ENCODE measurements around the gene CDC42SE2. TPM values are rescaled to one million over a fixed set of nuclear protein-coding genes. Genes with fewer than 3 reads are reported as not detected.
"Not testable (repeated sequence)": the region's sequence is repeated elsewhere in the genome, so short reads cannot be mapped to it uniquely, and the experiment has no call there.

CDC42SE2 gene
- total RNA-seq, 6 donors from 2014 or later, result 13.6 to 92.1 (median 36.5) TPM

GRCh38 chr5:131379723-131380122 is 115.9 kb downstream of the CDC42SE2 start:
- DNase-seq (peak in 1 of 2 donors; percentile 32), ATAC-seq (ENCODE audit: low FRiP score in 2 of 2) (peak; percentile 62 to 69)
- Histone ChIP-seq H3K36me3 (no peaks in the 10 kb centered on the region), H3K4me3 (peak overlapping the region in 1 of 4 donors; percentile 7), H3K27me3 (no peaks in the 10 kb centered on the region), H3K9me3 (no peaks in the 10 kb centered on the region), H3K27ac (peak overlapping the region; percentile 63 to 79 (median 74)), H3K4me1 (peaks cover 48 to 62% (median 55%) of the 10 kb centered on the region in 4 donors)
- TF ChIP-seq, protein P1, sequence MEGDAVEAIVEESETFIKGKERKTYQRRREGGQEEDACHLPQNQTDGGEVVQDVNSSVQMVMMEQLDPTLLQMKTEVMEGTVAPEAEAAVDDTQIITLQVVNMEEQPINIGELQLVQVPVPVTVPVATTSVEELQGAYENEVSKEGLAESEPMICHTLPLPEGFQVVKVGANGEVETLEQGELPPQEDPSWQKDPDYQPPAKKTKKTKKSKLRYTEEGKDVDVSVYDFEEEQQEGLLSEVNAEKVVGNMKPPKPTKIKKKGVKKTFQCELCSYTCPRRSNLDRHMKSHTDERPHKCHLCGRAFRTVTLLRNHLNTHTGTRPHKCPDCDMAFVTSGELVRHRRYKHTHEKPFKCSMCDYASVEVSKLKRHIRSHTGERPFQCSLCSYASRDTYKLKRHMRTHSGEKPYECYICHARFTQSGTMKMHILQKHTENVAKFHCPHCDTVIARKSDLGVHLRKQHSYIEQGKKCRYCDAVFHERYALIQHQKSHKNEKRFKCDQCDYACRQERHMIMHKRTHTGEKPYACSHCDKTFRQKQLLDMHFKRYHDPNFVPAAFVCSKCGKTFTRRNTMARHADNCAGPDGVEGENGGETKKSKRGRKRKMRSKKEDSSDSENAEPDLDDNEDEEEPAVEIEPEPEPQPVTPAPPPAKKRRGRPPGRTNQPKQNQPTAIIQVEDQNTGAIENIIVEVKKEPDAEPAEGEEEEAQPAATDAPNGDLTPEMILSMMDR (IDR thresholded peaks at IDR 0.05), result no peak
- TF ChIP-seq POLR2AphosphoS5 (IDR thresholded peaks at IDR 0.05) (peak; percentile 26 to 76), POLR2A (IDR thresholded peaks at IDR 0.05) (peak in 1 of 4 donors; percentile 31), EP300 (IDR thresholded peaks at IDR 0.05) (peak in 2 of 4 donors; percentile 40 to 70)
- 14 to 26% methylated on average over 7 of the region's 7 CpGs for WGBS, 2 donors

- not testable (repeated sequence) for H3K36me3 ChIP-seq; DNase-seq; H3K27me3 ChIP-seq; H3K4me3 ChIP-seq; H3K9me3 ChIP-seq; ATAC-seq (ENCODE audit: low FRiP score in 2 of 2)
- H3K27ac ChIP-seq, result peak overlapping the region; percentile 63 to 79 (median 74)
- 77 to 80% methylated on average over 2 of the region's 2 CpGs for WGBS, 2 donors
- peaks cover 48 to 61% (median 55%) of the 10 kb centered on the region in 4 donors for H3K4me1 ChIP-seq
Measured at GRCh38 chr5:131380238-131380637, 116.4 kb downstream of the CDC42SE2 start.

DNA sequence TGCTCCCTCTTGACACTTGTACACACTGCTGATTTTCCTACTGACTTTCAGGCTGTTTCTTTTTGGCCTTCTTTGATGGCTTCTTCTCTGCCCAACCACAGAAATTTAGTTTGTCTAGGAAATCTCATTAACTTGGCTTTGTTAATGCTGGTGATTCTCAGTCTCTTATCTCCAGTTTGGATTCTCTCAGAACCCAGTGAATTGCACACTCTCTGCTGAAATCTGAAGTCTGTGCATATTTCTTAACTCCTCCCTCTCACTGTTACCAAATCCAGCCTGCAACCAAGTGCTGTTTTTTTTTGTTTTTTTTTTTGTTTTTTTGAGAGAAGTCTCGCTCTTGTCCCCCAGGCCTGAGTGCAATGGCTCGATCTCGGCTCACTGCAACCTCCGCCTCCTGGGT is 117.2 kb downstream of the CDC42SE2 start:
- peaks cover 0 to 6% (median 0%) of the 10 kb centered on the region in 4 donors for H3K36me3 ChIP-seq
- WGBS, 2 donors, result 68 to 88% methylated on average over 4 of the region's 4 CpGs
- peaks cover 48 to 61% (median 55%) of the 10 kb centered on the region in 4 donors for H3K4me1 ChIP-seq
- H3K4me3 ChIP-seq, result no peak overlapping the region
- H3K9me3 ChIP-seq, result no peaks in the 10 kb centered on the region
- H3K27me3 ChIP-seq, result no peaks in the 10 kb centered on the region
- ATAC-seq (ENCODE audit: low FRiP score in 2 of 2) (no peak), DNase-seq (no peak)
- no peak for TF ChIP-seq POLR2AphosphoS5 (IDR thresholded peaks at IDR 0.05)
- no peak for TF ChIP-seq POLR2A (IDR thresholded peaks at IDR 0.05)
- TF ChIP-seq EP300 (IDR thresholded peaks at IDR 0.05), result no peak
- TF ChIP-seq, protein P1 (IDR thresholded peaks at IDR 0.05), result no peak
- peak overlapping the region in 3 of 4 donors; percentile 63 to 79 (median 75) for H3K27ac ChIP-seq

DNA sequence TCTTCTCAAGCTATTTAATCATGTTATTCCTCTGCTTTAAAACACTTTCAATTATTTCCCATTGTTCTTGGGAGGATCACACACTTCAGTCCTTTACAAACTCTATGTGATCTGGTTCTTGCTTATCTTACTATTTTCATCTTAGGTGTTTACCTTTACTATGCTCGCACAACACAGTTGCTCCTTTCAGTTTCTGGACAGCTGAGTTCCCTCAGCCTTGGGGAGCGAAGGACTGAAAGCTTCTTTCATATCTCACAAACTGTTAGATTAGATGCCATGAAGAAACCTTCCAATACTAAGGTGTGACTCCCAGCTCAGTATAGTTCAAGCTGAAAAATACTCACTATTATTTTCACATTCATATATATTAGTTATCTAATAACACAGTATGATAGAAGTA is 117.9 kb downstream of the CDC42SE2 start:
- Histone ChIP-seq H3K4me3 (no peak overlapping the region), H3K27me3 (no peaks in the 10 kb centered on the region), H3K9me3 (no peaks in the 10 kb centered on the region), H3K36me3 (peaks cover 0 to 9% (median 0%) of the 10 kb centered on the region in 4 donors), H3K4me1 (peaks cover 52 to 66% (median 58%) of the 10 kb centered on the region in 4 donors), H3K27ac (peak overlapping the region; percentile 6 to 79 (median 10))
- ATAC-seq (ENCODE audit: low FRiP score in 2 of 2), result no peak
- no peak for DNase-seq
- TF ChIP-seq, protein P1 (IDR thresholded peaks at IDR 0.05), result no peak
- TF ChIP-seq EP300 (IDR thresholded peaks at IDR 0.05) (no peak), POLR2A (IDR thresholded peaks at IDR 0.05) (no peak), POLR2AphosphoS5 (IDR thresholded peaks at IDR 0.05) (no peak)
- WGBS, 2 donors, result 63 to 70% methylated on average over 2 of the region's 2 CpGs

DNA sequence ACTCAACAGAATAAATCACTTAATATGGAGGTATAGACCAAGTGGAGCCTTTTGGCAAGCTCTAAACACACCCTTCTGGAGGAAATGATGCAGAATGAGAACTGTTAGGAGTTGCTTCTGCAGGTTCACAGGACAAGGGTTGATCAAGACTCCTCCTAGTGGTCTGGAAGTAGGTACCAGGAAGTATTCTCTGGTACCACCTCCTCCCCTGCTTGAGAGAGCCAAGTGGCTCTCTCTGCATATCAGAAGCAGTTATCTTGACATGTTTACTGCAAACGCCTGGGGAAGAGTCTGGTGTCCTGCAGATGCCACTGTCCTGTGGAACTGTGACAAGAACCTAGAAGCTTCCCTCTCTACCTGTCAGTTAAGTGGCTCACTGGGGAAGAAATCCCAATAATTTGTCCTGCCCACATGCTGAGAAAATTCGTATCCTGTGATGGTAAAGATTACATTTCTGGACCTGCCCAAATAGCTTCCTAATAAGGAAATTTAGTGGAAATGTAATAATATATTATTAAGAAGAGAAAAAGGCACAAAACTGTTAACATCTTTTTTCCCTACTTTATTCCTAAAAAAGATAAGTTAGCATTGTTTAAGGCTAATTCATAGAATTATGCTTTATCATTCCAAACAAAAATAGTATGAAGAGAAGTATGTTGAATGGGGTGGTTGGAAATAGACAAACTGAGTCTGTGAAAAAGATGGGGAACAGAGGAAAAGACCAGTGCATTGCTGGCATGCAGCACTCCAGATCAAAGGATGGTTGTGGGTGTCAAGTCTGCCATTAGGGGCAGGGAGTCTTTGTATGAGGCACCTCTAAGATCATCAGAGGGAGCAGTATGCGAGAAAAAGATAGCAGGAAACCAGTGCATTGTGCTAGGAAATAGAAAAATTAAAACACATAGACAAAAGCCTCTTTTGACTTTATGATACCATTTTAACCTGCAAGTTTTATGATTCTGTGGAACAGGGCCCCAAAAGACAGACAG is 118.8 kb downstream of the CDC42SE2 start:
- ATAC-seq (ENCODE audit: low FRiP score in 2 of 2), result peak; percentile 77 to 84
- TF ChIP-seq EP300 (IDR thresholded peaks at IDR 0.05) (no peak), POLR2AphosphoS5 (IDR thresholded peaks at IDR 0.05) (no peak), POLR2A (IDR thresholded peaks at IDR 0.05) (no peak)
- TF ChIP-seq, protein P1 (IDR thresholded peaks at IDR 0.05), result peak; percentile 25 to 61 (median 54)

More for the DNA sequence above, 118.8 kb downstream of the CDC42SE2 start:
- peaks cover 0 to 9% (median 0%) of the 10 kb centered on the region in 4 donors for H3K36me3 ChIP-seq
- no peaks in the 10 kb centered on the region for H3K9me3 ChIP-seq
- peak overlapping the region in 2 of 4 donors; percentile 9 to 79 for H3K27ac ChIP-seq
- H3K27me3 ChIP-seq, result no peaks in the 10 kb centered on the region
- 44 to 59% methylated on average over 3 of the region's 3 CpGs for WGBS, 2 donors
- no peak overlapping the region for H3K4me3 ChIP-seq
- H3K4me1 ChIP-seq, result peaks cover 47 to 65% (median 56%) of the 10 kb centered on the region in 4 donors
- DNase-seq, result peak in 1 of 2 donors; percentile 41
